22Rv1 (cell line): ENCODE results near the gene KIAA1210.

Source experiments
- CTCF ChIP-seq: fragments of 450-650 bp; IDR thresholded peaks from 2 replicates; pipeline ENCODE4 v1.5.1; 2017; ENCODE audit warnings: mild to moderate bottlenecking
- ZFX ChIP-seq: fragments of 450-650 bp; IDR thresholded peaks from 2 replicates; pipeline ENCODE4 v1.6.1; 2017; ENCODE audit warnings: antibody characterized with exemption, borderline replicate concordance

GRCh38 chrX:119089619-119090018, 38.0 kb downstream of the KIAA1210 start:
- TF ChIP-seq CTCF (no peak), ZFX (no peak)
